Gastroesophageal sphincter (tissue), 3 donors: Measurements from ENCODE around the gene DTHD1.

ENCODE experiments used
- CTCF ChIP-seq, 4 experiments: fragments of 200-600 bp in 2 of 4; fragments of 450-650 bp in 2 of 4; sonication (generic) in 1 of 4; IDR thresholded peaks; one replicate each; pipeline ENCODE4 v1.5.1; 2017 to 2019; ENCODE audit warnings: antibody characterized with exemption in 4 of 4, mild to moderate bottlenecking in 2 of 4, moderate library complexity in 2 of 4
- EP300 ChIP-seq: sonication (generic); formaldehyde crosslinking; IDR thresholded peaks from one replicate; pipeline ENCODE4 v1.6.1; 2017; ENCODE audit warnings: antibody characterized with exemption, mild to moderate bottlenecking
- POLR2A ChIP-seq, 2 donors: fragments of 450-650 bp; IDR thresholded peaks; one replicate each; pipeline ENCODE4 v1.6.1; 2017; ENCODE audit warnings: antibody characterized with exemption in 2 of 2, mild to moderate bottlenecking in 2 of 2, moderate library complexity in 1 of 2
- POLR2AphosphoS5 ChIP-seq: sonication (generic); formaldehyde crosslinking; IDR thresholded peaks from one replicate; pipeline ENCODE4 v1.6.1; 2017; ENCODE audit warnings: antibody characterized with exemption

GRCh38 chr4:36260731-36261130 lies 20.7 kb upstream of the DTHD1 start:
- TF ChIP-seq CTCF (IDR thresholded peaks at IDR 0.05) (no peak), EP300 (no peak), POLR2AphosphoS5 (no peak), POLR2A (IDR thresholded peaks at IDR 0.05) (no peak)
